Measurements from ENCODE around the gene INPP5K.

DNA sequence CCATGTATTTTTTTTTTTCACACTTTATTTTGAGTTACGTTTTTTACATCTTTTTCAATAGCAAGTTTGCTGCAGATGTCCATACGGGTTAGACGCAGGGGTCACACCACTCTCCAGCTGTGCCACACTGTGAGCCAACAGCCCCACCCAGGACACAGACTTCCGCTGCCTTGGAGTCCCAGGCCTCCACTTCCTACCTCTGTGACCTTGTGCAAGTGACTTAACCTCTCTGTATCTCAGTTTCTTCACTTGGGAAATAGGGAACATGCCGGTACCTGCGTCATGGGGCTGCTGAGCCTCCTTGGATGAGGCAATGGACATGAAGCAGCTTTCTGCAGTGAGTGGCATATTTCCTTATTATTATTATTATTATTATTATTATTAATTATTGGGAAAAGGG, 49.5 kb upstream of the INPP5K start:
- TF ChIP-seq MYC (IDR thresholded peaks at IDR 0.05; ENCODE audit: low read depth, low read length) (no peak), POLR2A (IDR thresholded peaks at IDR 0.05; ENCODE audit: extremely low read depth, insufficient read length) (no peak)
- TF ChIP-seq, protein P1, sequence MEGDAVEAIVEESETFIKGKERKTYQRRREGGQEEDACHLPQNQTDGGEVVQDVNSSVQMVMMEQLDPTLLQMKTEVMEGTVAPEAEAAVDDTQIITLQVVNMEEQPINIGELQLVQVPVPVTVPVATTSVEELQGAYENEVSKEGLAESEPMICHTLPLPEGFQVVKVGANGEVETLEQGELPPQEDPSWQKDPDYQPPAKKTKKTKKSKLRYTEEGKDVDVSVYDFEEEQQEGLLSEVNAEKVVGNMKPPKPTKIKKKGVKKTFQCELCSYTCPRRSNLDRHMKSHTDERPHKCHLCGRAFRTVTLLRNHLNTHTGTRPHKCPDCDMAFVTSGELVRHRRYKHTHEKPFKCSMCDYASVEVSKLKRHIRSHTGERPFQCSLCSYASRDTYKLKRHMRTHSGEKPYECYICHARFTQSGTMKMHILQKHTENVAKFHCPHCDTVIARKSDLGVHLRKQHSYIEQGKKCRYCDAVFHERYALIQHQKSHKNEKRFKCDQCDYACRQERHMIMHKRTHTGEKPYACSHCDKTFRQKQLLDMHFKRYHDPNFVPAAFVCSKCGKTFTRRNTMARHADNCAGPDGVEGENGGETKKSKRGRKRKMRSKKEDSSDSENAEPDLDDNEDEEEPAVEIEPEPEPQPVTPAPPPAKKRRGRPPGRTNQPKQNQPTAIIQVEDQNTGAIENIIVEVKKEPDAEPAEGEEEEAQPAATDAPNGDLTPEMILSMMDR (IDR thresholded peaks at IDR 0.05; ENCODE audit: low read depth, low read length): no peak
- TF ChIP-seq, protein P2, sequence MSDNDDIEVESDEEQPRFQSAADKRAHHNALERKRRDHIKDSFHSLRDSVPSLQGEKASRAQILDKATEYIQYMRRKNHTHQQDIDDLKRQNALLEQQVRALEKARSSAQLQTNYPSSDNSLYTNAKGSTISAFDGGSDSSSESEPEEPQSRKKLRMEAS (IDR thresholded peaks at IDR 0.05; ENCODE audit: low read depth, low read length): no peak

All from NB4 (cell line).